Testis (tissue), 3 donors: ENCODE results near the gene ACCSL. TPM values are rescaled to one million over a fixed set of nuclear protein-coding genes. Genes with fewer than 3 reads are reported as not detected.

Experiments
- DNase-seq: peaks from one replicate; pipeline ENCODE4 v3.0.0-alpha.2; 2019
- H3K27ac ChIP-seq, 2 donors: fragments of 200-600 bp; sonication (generic); one replicate each; pipeline ENCODE4 v1.5.1; 2019
- H3K27me3 ChIP-seq: fragments of 200-600 bp; sonication (generic); one replicate; pipeline ENCODE4 v1.5.1; 2019
- H3K36me3 ChIP-seq: fragments of 200-600 bp; sonication (generic); one replicate; pipeline ENCODE4 v1.5.1; 2017; ENCODE audit warnings: low read depth; ENCODE audit errors: missing control alignments
- H3K4me1 ChIP-seq: fragments of 200-600 bp; sonication (generic); one replicate; pipeline ENCODE4 v1.5.1; 2019
- H3K4me3 ChIP-seq, 2 donors: fragments of 200-600 bp; sonication (generic); one replicate each; pipeline ENCODE4 v1.5.1; 2017 to 2019
- H3K9me3 ChIP-seq: fragments of 200-600 bp; sonication (generic); one replicate; pipeline ENCODE4 v1.5.1; 2017
- CTCF ChIP-seq, 3 experiments: fragments of 450-650 bp in 2 of 3; fragments of 200-600 bp in 1 of 3; sonication (generic) in 1 of 3; IDR thresholded peaks; one replicate each; pipeline ENCODE4 v1.5.1; 2016 to 2019; ENCODE audit warnings: antibody characterized with exemption in 3 of 3, mild to moderate bottlenecking in 2 of 3, moderate library complexity in 1 of 3
- POLR2A ChIP-seq: fragments of 450-650 bp; IDR thresholded peaks from one replicate; pipeline ENCODE4 v1.6.1; 2017; ENCODE audit warnings: antibody characterized with exemption, mild to moderate bottlenecking, moderate library complexity
- WGBS, 2 donors: methylation state at CpG; one replicate each; pipeline ENCODE4 v1.1.5; 2018; 5-methylcytosine and 5-hydroxymethylcytosine counted together
- intact Hi-C: fragments of 100-400 bp; cut with DNase I; formaldehyde crosslinking; loops from one replicate; pipeline ENCODE4 v1.15.1; 2023; ENCODE audit warnings: low total_unique reads
- polyA plus RNA-seq: library from polyadenylated mRNA; stranded (reverse); fragments of 350-450 nt; fragmentation: Illumina TruSeq; extraction: RNeasy Lipid Tissue Mini Kit (QIAGEN cat#74804); gene quantifications from one replicate; pipeline ENCODE4 v1.2.3, GENCODE V29; 2014; ENCODE audit warnings: low read depth, low replicate concordance; ENCODE audit not compliant: insufficient read depth
- total RNA-seq, 2 donors: library from RNA; depleted of rRNA; stranded (reverse); fragments of >200 nt; gene quantifications; one replicate each; pipeline ENCODE4 v1.2.3, GENCODE V29; 2016

Gene ACCSL
- total and polyA plus RNA-seq, 3 donors from 2014 or later = 0.25 to 0.79 (median 0.67) TPM

- TF ChIP-seq CTCF (IDR thresholded peaks at IDR 0.05) (no peak), POLR2A (no peak)
- Histone ChIP-seq H3K9me3 (no peaks in the 10 kb centered on the region), H3K4me1 (no peaks in the 10 kb centered on the region), H3K4me3 (no peak overlapping the region), H3K27ac (no peak overlapping the region), H3K36me3 (no peaks in the 10 kb centered on the region), H3K27me3 (no peaks in the 10 kb centered on the region)
- no peak for DNase-seq
- 74 to 92% methylated on average over 3 of the region's 3 CpGs for WGBS, 2 donors
- intact Hi-C loops = no loop called here
These were observed 23.4 kb downstream of the ACCSL start for GRCh38 chr11:44071157-44071556.

GRCh38 chr11:44072757-44073658 lies 25.2 kb downstream of the ACCSL start:
- Histone ChIP-seq H3K9me3 (no peaks in the 10 kb centered on the region), H3K36me3 (no peaks in the 10 kb centered on the region), H3K27ac (no peak overlapping the region), H3K4me3 (no peak overlapping the region), H3K4me1 (no peaks in the 10 kb centered on the region), H3K27me3 (no peaks in the 10 kb centered on the region)
- TF ChIP-seq POLR2A (no peak), CTCF (IDR thresholded peaks at IDR 0.05) (no peak)
- no peak for DNase-seq
- intact Hi-C loops = no loop called here
- WGBS, 2 donors = 89 to 91% methylated on average over 4 to 8 of the region's 8 CpGs

- 90 to 95% methylated on average over 5 of the region's 5 CpGs for WGBS, 2 donors
- Histone ChIP-seq H3K4me3 (no peak overlapping the region), H3K4me1 (peaks cover 5% of the 10 kb centered on the region), H3K27me3 (no peaks in the 10 kb centered on the region), H3K36me3 (no peaks in the 10 kb centered on the region), H3K27ac (no peak overlapping the region), H3K9me3 (no peaks in the 10 kb centered on the region)
- intact Hi-C loops = no loop called here
- DNase-seq = no peak
- TF ChIP-seq CTCF (IDR thresholded peaks at IDR 0.05) (no peak), POLR2A (no peak)
These were observed 31.0 kb downstream of the ACCSL start for GRCh38 chr11:44078794-44079193.

- DNase-seq = no peak
- H3K27me3 ChIP-seq = no peaks in the 10 kb centered on the region
- TF ChIP-seq POLR2A = no peak
- TF ChIP-seq CTCF (IDR thresholded peaks at IDR 0.05) = no peak
- no peak overlapping the region for H3K27ac ChIP-seq
- no peaks in the 10 kb centered on the region for H3K36me3 ChIP-seq
- intact Hi-C loops = no loop called here
- no peak overlapping the region for H3K4me3 ChIP-seq
- peaks cover 5% of the 10 kb centered on the region for H3K4me1 ChIP-seq
- 86 to 88% methylated on average over 6 of the region's 6 CpGs for WGBS, 2 donors
- H3K9me3 ChIP-seq = no peaks in the 10 kb centered on the region
These were observed 31.6 kb downstream of the ACCSL start for GRCh38 chr11:44079376-44079775.

DNA sequence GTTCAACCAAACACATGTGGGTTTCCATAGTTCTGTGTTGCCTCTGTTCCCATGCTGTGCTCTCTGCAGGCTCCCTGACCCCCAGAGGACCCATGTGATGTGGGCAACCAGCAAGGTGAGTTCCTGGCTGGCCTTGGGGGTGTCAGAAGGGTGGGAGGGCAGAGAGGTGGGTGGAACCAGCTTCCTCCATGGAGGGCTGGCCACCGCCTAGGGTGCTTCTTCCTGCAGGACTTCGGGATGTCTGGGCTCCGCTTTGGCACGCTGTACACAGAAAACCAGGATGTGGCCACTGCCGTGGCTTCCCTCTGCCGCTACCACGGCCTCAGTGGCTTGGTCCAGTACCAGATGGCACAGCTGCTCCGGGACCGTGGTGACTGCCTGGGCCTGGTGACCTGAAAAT lies 33.2 kb downstream of the ACCSL start:
- TF ChIP-seq CTCF (IDR thresholded peaks at IDR 0.05) (no peak), POLR2A (no peak)
- 93 to 100% methylated on average over 1 to 9 of the region's 9 CpGs for whole genome bisulfite sequencing, 2 donors
- intact Hi-C loops = no loop called here
- Histone ChIP-seq H3K27me3 (no peaks in the 10 kb centered on the region), H3K27ac (no peak overlapping the region), H3K4me3 (no peak overlapping the region), H3K4me1 (peaks cover 5% of the 10 kb centered on the region), H3K36me3 (no peaks in the 10 kb centered on the region), H3K9me3 (no peaks in the 10 kb centered on the region)
- DNase-seq = no peak
